ENCODE results near the gene ZNF845.
"Not testable (repeated sequence)": the region's sequence is repeated elsewhere in the genome, so short reads cannot be mapped to it uniquely, and the experiment has no call there.

DNA sequence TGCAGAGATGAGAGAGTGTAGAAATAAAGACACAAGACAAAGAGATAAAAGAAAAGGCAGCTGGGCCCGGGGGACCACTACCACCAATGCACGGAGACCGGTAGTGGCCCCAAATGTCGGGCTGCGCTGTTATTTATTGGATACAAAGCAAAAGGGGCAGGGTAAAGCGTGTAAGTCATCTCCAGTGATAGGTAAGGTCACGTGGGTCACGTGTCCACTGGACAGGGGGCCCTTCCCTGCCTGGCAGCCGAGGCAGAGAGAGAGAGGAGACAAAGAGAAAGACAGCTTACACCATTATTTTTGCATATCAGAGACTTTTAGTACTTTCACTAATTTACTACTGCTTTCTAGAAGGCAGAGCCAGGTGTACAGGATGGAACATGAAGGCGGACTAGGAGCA, 26.5 kb downstream of the ZNF845 start:
- TF ChIP-seq, protein P1, sequence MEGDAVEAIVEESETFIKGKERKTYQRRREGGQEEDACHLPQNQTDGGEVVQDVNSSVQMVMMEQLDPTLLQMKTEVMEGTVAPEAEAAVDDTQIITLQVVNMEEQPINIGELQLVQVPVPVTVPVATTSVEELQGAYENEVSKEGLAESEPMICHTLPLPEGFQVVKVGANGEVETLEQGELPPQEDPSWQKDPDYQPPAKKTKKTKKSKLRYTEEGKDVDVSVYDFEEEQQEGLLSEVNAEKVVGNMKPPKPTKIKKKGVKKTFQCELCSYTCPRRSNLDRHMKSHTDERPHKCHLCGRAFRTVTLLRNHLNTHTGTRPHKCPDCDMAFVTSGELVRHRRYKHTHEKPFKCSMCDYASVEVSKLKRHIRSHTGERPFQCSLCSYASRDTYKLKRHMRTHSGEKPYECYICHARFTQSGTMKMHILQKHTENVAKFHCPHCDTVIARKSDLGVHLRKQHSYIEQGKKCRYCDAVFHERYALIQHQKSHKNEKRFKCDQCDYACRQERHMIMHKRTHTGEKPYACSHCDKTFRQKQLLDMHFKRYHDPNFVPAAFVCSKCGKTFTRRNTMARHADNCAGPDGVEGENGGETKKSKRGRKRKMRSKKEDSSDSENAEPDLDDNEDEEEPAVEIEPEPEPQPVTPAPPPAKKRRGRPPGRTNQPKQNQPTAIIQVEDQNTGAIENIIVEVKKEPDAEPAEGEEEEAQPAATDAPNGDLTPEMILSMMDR (IDR thresholded peaks at IDR 0.05): not testable (repeated sequence)
- TF ChIP-seq POLR2AphosphoS5 (IDR thresholded peaks at IDR 0.05): not testable (repeated sequence)
